Measurements from ENCODE around the gene RGS11. TPM values are rescaled to one million over a fixed set of nuclear protein-coding genes. Genes with fewer than 3 reads are reported as not detected.

Gene RGS11
- 3.7 to 5.5 TPM (median 4.1 TPM) in 5 replicates for total RNA-seq (2022; extraction: Qiagen RNA extraction; ENCODE audit: low read depth)

DNA sequence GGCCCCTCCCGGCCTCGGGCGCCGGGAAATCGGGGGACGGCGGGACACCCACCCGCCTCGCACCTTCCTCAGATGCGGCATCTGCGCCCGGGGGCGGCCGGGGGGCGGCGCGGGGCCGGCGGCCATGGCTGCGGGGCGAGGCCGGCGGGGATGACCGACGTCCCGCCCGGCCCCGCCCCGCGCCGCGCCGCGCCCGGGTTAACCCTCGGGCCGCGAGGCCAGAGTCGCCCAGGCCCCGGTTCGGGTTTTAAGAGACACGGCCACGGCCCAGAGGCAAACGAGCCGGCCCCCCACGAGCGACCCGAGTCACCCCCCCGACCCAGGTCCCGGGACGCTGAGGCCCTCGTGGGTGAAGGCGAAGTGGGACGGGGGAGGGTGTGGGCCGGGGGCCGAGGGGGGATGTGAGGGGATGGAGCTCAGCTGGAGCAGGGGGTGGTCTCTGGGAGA lies at the start of gene RGS11:
Gene RGS11, minus strand, starts transcription at position 159 of the 447 bp plus-strand sequence. Its CDS starts 33 bp downstream, at position 126.

DNA sequence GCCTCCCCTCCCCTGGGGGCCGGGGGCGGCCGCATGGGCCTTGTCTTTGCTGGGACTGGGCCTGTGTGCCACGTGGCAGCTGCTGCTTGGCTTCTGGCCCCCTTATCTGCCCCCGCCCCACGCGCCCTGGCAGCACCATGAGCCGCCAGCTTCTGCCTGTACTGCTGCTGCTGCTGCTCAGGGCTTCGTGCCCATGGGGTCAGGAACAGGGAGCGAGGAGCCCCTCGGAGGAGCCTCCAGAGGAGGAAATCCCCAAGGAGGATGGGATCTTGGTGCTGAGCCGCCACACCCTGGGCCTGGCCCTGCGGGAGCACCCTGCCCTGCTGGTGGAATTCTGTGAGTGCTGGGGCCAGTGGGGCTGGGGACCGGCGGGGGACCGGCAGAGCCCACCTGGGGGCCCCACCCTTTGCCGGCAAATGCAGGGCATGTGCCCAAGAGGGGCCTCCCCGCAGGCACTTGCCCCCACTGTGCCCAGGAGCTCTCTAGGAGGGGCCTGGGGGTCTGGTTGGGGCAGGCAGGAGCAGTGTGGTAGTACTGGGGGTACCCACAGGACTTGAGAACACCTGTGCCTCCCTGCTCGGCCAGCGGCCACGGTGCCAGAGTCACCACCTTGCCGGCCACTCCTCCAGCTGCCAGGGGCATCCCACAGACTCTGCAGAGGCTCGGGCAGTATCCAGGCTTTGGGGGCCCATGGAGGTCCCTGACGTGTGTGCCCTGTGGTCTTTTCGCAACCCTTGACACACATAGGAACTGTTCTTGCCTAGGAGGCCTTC lies 7.5 kb upstream of the RGS11 start, which contains the start of gene PDIA2:
Gene PDIA2, plus strand, starts transcription at position 132 of the 773 bp plus-strand sequence. Its CDS starts 6 bp downstream, at position 138.

DNA sequence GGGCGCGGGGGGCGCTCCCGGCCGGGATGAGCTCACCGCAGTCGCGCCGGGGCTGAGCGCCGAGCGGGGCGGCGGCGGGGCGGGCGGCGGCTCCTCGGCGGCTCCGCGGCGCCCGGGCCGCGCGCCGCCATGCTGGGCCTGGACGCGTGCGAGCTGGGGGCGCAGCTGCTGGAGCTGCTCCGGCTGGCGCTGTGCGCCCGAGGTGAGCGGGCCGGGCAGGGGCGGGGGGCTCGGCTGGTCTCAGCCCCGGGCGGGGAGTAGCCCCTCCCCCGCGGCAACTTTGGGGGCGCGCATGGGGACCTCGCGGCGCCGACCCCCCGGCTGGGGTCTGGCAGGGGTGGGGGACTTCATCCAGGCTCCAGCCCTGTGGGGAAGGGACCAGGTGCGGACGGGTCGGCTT lies 4.8 kb upstream of the RGS11 start, which contains the start of gene ARHGDIG:
Gene ARHGDIG, plus strand, starts transcription at position 40 of the 400 bp plus-strand sequence. Its CDS starts 90 bp downstream, at position 130.

DNA sequence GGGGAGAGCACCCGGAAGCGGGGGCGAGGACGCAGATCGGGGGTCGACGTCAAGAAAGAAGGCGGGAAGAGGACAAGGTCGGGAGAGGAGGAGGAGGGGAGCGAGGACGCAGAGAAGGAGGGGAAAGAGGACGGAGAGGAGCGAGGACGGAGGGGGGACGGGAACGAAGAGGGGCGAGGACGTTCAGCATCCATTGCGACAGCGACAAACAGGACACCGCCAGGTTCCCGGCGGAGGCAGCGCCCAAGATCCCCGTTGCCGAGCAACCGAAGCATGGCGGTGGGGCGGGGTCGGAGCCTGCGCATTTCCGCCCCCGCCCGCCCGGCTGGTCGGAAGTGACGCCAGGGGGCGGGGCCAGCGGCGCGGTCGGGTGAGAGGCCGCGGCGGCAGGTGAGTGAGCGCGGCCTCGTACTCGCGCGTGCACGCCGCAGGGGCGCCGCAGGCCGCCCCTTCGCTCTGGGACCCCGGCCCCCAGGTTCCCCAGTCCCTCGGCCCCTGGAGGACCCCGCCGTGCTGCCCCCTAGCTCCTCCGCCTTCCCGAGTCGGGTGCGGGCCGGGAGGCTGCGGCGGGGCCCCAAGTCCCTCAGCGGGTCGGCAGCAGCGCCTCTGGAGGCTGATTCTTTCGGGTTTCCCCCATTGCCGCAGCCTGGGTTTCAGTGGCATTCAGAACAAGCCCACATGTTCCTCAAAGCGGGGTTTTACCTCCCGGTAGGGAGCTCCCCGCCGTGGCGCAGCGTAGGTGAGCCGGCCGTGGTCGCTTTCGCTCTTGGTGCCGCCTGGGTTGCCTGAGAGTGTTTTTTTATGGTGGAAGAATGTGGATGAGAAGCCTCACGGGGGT lies 41.1 kb downstream of the RGS11 start, which contains the start of gene FAM234A:
Gene FAM234A, plus strand, starts transcription at position 354 of the 838 bp plus-strand sequence. CDS start 19,593 bp downstream, outside the sequence.

DNA sequence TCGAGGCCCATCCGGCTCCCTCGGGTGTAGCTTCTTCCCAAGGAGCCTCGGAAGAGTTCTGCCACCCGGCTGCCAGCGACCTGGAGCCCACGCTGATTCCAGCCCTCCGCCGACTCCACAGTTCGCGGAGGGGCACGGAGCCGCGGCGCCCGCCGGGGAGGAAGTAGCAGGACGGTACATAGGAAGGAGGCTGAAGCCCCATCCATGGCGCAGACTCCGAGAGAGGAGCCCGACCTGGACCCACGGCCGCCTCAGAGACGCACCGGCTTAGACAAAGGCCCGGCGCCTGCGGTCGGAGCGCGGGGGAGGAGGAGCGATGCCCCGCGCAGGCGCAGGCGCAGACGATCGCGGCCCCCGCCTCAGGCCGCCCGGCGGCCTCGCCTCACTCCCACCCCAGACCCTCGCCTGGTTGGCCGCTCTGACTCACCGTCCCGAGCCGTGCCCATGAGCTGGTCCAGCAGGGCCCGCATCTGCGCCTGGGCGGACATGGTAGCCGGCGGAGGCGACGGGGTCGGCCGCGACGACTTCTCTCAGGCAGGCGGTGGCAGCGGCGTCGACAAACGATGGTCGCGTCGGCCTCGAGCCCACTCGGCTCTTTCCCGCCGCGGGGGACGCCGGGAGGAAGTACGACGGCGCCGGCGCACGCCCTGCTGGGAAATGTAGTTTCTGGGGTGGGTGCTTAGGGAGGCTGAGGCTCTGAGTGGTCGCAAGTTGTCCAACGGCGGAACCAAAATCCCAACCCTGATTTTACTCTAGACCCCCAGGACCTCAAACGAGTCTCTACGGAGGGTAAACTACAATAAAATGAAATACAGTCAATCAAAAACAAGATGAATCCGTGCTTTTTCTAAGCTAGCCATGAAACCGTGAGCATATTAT lies 46.7 kb downstream of the RGS11 start, which contains the start of gene LUC7L:
Gene LUC7L, minus strand, starts transcription at position 598 of the 879 bp plus-strand sequence. Its CDS starts 110 bp downstream, at position 488.

Other genes with a start within 250 kb of the RGS11 start
- gene POLR3K, start 222.3 kb downstream of the RGS11 start, total RNA-seq (2022; extraction: Qiagen RNA extraction; ENCODE audit: low read depth): 37.5 to 43.1 TPM (median 41.6 TPM) in 5 replicates
- 59.6 to 78.0 TPM (median 75.6 TPM) in 5 replicates for gene SNRNP25, start 222.1 kb downstream of the RGS11 start, total RNA-seq (2022; extraction: Qiagen RNA extraction; ENCODE audit: low read depth)
- gene RHBDF1, start 203.3 kb downstream of the RGS11 start, total RNA-seq (2022; extraction: Qiagen RNA extraction; ENCODE audit: low read depth): 19.8 to 32.1 TPM (median 28.4 TPM) in 5 replicates
- 54.2 to 80.9 TPM (median 71.8 TPM) in 5 replicates for gene MPG, start 197.7 kb downstream of the RGS11 start, total RNA-seq (2022; extraction: Qiagen RNA extraction; ENCODE audit: low read depth)
- 23.1 to 31.0 TPM (median 30.2 TPM) in 5 replicates for gene NPRL3, start 137.3 kb downstream of the RGS11 start, total RNA-seq (2022; extraction: Qiagen RNA extraction; ENCODE audit: low read depth)
- 0.13 TPM in 1 of 5 replicates, not detected in the others for gene HBZ, start 123.3 kb downstream of the RGS11 start, total RNA-seq (2022; extraction: Qiagen RNA extraction; ENCODE audit: low read depth)
- not detected in 5 replicates for gene HBM, start 110.0 kb downstream of the RGS11 start, total RNA-seq (2022; extraction: Qiagen RNA extraction; ENCODE audit: low read depth)
- gene HBA2, start 103.1 kb downstream of the RGS11 start, total RNA-seq (2022; extraction: Qiagen RNA extraction; ENCODE audit: low read depth): 0.27 to 0.53 TPM (median 0.40 TPM) in 3 of 5 replicates, not detected in the others
- 0.91 to 1.6 TPM (median 1.3 TPM) in 5 replicates for gene HBA1, start 99.3 kb downstream of the RGS11 start, total RNA-seq (2022; extraction: Qiagen RNA extraction; ENCODE audit: low read depth)
- 4.6 to 8.4 TPM (median 7.2 TPM) in 5 replicates for gene HBQ1, start 95.5 kb downstream of the RGS11 start, total RNA-seq (2022; extraction: Qiagen RNA extraction; ENCODE audit: low read depth)
- gene LUC7L, start 46.5 kb downstream of the RGS11 start, total RNA-seq (2022; extraction: Qiagen RNA extraction; ENCODE audit: low read depth): 46.2 to 59.0 TPM (median 55.7 TPM) in 5 replicates
- gene FAM234A, start 41.1 kb downstream of the RGS11 start, total RNA-seq (2022; extraction: Qiagen RNA extraction; ENCODE audit: low read depth): 43.8 to 50.6 TPM (median 45.5 TPM) in 5 replicates
- gene ARHGDIG, start 4.6 kb upstream of the RGS11 start, total RNA-seq (2022; extraction: Qiagen RNA extraction; ENCODE audit: low read depth): 1.8 to 3.8 TPM (median 2.5 TPM) in 5 replicates
- gene PDIA2, start 7.2 kb upstream of the RGS11 start, total RNA-seq (2022; extraction: Qiagen RNA extraction; ENCODE audit: low read depth): 0.23 to 0.89 TPM (median 0.57 TPM) in 4 of 5 replicates, not detected in the other
- 27.2 to 35.2 TPM (median 34.5 TPM) in 5 replicates for gene AXIN1, start 76.8 kb upstream of the RGS11 start, total RNA-seq (2022; extraction: Qiagen RNA extraction; ENCODE audit: low read depth)
- gene MRPL28, start 94.6 kb upstream of the RGS11 start, total RNA-seq (2022; extraction: Qiagen RNA extraction; ENCODE audit: low read depth): 114 to 137 TPM (median 122 TPM) in 5 replicates
- gene PGAP6, start 106.0 kb upstream of the RGS11 start, total RNA-seq (2022; extraction: Qiagen RNA extraction; ENCODE audit: low read depth): 22.4 to 38.6 TPM (median 36.8 TPM) in 5 replicates
- gene NME4, start 121.3 kb upstream of the RGS11 start, total RNA-seq (2022; extraction: Qiagen RNA extraction; ENCODE audit: low read depth): 265 to 436 TPM (median 422 TPM) in 5 replicates
- gene DECR2, start 125.9 kb upstream of the RGS11 start, total RNA-seq (2022; extraction: Qiagen RNA extraction; ENCODE audit: low read depth): 19.3 to 29.5 TPM (median 28.7 TPM) in 5 replicates
- 17.3 to 23.6 TPM (median 20.1 TPM) in 5 replicates for gene RAB11FIP3, start 149.7 kb upstream of the RGS11 start, total RNA-seq (2022; extraction: Qiagen RNA extraction; ENCODE audit: low read depth)